GM18858 (cell line): ENCODE data around the gene OPCML.

Experiments used
- ATAC-seq: cut with Tn5 transposase; IDR thresholded peaks from one replicate; pipeline ENCODE4 v1.9.1; 2021; ENCODE audit not compliant: unreplicated experiment

The OPCML gene

GRCh38 chr11:132999031-132999430 is 533.3 kb downstream of the OPCML start:
- no peak for ATAC-seq

DNA sequence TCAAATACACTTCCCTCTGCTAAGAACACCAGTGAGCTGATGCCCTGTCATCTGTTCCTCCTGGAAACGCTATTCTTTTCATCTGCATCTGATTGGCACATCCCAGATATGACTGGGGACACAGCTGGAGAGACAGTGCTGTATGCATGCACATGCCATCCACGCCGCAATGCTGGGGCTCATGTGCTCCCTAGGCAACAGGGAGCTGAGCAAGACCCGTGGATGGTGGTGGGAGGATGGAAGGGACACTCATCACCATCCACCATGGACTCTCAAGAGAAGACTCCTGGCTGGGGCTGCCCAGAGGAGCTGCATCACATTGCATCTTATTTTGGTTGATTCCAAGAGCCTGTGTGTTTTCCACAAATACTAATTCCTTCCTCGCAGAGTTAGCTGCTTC is 534.9 kb downstream of the OPCML start:
- no peak for ATAC-seq

GRCh38 chr11:132994966-132995365 is 537.3 kb downstream of the OPCML start:
- ATAC-seq, result no peak

GRCh38 chr11:132993991-132994502 is 538.3 kb downstream of the OPCML start:
- ATAC-seq, result no peak

- ATAC-seq, result no peak
Measured at GRCh38 chr11:132992838-132993631, 539.3 kb downstream of the OPCML start.

GRCh38 chr11:132988411-132988810 is 543.9 kb downstream of the OPCML start:
- no peak for ATAC-seq

GRCh38 chr11:132987936-132988335 is 544.4 kb downstream of the OPCML start:
- no peak for ATAC-seq

DNA sequence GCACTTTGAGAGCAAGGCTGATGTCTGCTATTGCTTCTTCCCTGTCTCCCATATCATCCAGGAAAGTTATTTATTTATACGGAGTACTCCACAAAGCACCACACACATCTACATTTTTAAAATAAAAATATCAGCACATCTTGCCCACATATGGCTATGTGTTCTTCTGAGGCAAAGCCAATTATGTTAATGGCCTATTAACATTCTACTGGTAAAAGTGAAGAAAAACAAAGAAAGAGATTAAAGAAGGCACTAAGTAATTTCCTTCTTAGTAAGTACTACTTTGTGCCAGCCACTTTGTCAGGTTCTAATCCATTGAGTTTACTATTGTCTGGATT is 548.7 kb downstream of the OPCML start:
- ATAC-seq, result no peak

DNA sequence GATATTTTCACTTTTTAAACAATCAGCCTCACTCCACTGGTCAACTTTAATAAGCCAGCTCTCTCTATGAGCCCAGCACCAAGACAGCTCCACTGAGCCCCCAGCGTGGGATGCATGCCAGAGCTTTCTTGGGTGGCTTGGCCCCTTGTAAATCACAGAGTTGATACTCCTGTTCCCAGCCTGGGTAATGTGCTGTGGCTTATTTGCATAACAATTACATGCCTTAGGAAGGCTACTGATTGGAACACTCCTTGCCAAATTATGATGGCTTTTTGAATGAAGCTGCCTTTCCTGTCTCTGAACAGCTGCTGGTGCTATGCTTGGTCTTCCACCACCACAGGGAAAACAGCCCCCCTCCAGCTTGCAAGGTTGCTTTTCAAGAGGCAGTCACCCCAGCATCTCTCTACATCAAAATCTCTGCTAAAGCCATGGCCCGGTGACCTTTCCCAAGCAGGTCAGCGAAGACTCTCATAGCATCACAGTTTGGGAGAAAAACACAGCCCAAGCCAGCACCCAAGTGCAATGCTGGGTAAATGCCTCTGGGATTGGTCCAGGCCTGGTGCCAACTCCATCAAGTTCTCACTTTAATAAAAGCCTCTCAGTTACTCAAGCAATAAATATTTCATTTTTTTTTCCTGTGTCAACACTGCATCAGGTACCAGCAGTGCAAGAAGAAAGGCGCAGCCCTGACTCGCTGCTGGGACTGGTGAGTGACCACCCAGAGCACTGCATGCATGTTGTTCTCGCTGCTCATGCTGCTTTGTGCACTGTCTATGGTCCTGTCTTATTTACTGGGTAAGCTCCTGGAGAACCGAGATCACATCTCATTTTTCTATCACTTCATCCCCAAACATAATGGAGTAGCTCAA is 549.3 kb downstream of the OPCML start:
- no peak for ATAC-seq

- ATAC-seq, result no peak
Measured at GRCh38 chr11:132981131-132981956, 551.0 kb downstream of the OPCML start.

GRCh38 chr11:132980670-132981069 is 551.6 kb downstream of the OPCML start:
- no peak for ATAC-seq

DNA sequence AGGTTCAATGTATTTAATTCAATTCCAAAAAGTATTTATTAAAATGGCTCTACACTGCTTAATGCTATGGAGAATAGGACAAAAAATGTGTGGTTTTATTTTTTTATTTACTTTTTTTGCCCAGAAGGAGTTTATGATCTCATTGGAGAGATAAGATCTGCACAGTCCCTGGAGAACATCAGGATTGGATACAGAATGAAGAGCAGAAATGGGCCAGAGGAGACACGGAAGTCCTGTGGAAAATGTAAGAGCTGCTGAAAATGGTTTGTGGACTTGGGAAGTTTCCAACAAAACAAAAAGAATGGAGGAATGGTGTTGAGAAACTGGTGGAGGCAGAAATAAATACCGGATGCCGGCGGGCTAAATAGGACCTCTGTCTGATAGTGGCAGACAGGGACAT is 554.6 kb downstream of the OPCML start:
- no peak for ATAC-seq

GRCh38 chr11:132977241-132977640 is 555.1 kb downstream of the OPCML start:
- ATAC-seq, result no peak

- no peak for ATAC-seq
Measured at GRCh38 chr11:132976115-132976514, 556.2 kb downstream of the OPCML start.

DNA sequence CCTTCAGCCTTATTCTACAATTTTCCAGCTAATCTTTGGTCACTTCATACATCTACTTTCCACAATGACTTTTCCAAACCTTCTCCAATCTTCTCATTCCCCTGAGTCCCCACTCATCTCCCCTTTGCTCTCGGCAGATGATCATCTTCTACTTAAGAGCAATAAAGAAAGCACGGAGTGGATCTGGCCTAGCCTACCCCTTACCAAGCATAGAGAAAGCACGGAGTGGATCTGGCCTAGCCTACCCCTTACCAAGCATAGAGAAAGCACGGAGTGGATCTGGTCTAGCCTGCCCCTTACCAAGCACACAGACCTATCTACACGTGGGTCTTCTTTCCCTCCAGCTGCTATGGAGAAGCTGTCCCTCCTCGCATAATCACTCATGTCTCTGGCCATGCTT is 558.6 kb downstream of the OPCML start:
- no peak for ATAC-seq

- ATAC-seq, result no peak
Measured at GRCh38 chr11:132972565-132972964, 559.7 kb downstream of the OPCML start.

DNA sequence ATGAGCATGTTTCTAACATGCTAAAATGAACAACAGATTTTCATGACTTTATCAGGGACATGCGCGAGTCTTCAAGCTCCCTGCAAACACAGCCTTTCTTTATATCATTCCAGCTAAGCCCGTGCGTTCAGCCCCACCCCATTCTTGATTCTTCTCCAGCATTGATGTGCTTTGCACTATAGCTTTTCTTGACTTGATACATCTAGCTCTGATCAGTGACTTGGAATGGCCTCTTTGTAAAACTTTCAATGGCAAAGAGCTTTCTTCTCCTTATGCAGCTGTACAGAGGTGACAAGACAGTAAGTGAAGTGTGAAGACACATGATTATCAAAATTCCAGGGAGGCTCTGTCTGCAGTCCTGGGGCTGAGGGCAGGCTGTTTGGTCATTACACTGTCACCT is 561.0 kb downstream of the OPCML start:
- ATAC-seq, result no peak

DNA sequence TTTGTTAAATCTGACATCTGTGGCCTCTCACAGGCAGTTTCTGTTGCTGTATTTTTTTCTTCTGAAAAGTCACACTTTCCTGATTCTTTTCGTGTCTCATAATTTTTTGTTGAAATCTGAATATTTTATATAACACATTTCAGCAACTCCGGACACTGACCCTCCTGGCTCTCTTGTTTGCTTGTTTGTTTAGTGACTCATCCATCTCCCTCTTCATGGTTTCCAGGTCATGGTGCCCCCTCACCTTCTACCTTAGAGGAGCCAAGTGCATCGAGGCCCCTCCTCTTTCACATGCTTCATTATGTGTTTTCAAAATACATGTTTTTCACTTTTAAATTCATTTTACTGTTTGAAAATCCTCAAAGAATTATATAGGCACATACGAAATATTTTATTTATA is 562.4 kb downstream of the OPCML start:
- ATAC-seq, result no peak

DNA sequence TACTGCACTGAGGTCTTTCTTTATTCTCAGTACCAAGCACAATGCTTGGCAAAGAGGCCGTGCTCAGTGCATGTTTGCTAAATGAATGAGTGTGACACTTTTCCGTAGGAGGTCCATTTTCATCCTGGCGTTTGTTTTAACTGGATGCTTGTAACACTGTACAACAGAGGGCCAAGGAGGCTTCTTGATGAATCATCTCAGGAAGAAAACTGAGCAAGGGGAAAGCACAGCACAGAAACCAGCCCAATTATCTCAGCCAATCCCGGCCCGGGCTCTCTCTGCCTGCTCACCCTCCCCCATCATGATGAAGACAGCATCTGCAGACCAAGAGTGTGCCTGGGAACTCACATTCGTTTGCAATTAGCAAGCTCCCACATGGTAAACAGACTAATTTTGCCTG is 570.3 kb downstream of the OPCML start:
- no peak for ATAC-seq

- ATAC-seq, result no peak
Measured at GRCh38 chr11:132961453-132961852, 570.8 kb downstream of the OPCML start.
